Skin of body (tissue), 2 donors: ENCODE measurements around the gene JAG1. TPM values are rescaled to one million over a fixed set of nuclear protein-coding genes. Genes with fewer than 3 reads are reported as not detected.

ENCODE experiments used
- DNase-seq: peaks from one replicate; lab custom pipeline; 2025; lab: John Stamatoyannopoulos, UW
- total RNA-seq: library from RNA; depleted of rRNA; stranded (reverse); fragments of >200 nt; gene quantifications from one replicate; pipeline ENCODE4 v1.2.3, GENCODE V29; 2014

JAG1 gene
- total RNA-seq, 1 donor from 2014 or later: 133 TPM

GRCh38 chr20:10668677-10669368 is 5.0 kb downstream of the JAG1 start:
- DNase-seq: no peak

- DNase-seq: no peak
Observed at GRCh38 chr20:10667560-10668167, 6.1 kb downstream of the JAG1 start.

- DNase-seq: no peak
Observed at GRCh38 chr20:10667077-10667401, 6.8 kb downstream of the JAG1 start.

- DNase-seq: no peak
Observed at GRCh38 chr20:10666221-10667076, 7.3 kb downstream of the JAG1 start.

- DNase-seq: no peak
Observed at GRCh38 chr20:10665791-10666190, 8.0 kb downstream of the JAG1 start.

- no peak for DNase-seq
Observed at GRCh38 chr20:10665027-10665561, 8.7 kb downstream of the JAG1 start.

GRCh38 chr20:10663756-10664155 is 10.0 kb downstream of the JAG1 start:
- DNase-seq: no peak

- DNase-seq: no peak
Observed at GRCh38 chr20:10662661-10663458, 10.9 kb downstream of the JAG1 start.

- DNase-seq: no peak
Observed at GRCh38 chr20:10662151-10662550, 11.6 kb downstream of the JAG1 start.

GRCh38 chr20:10661261-10661660 is 12.5 kb downstream of the JAG1 start:
- no peak for DNase-seq

- no peak for DNase-seq
Observed at GRCh38 chr20:10660661-10661060, 13.1 kb downstream of the JAG1 start.

GRCh38 chr20:10659651-10660601 is 13.9 kb downstream of the JAG1 start:
- DNase-seq: no peak

- DNase-seq: no peak
Observed at GRCh38 chr20:10658876-10659632, 14.7 kb downstream of the JAG1 start.

GRCh38 chr20:10658051-10658823 is 15.6 kb downstream of the JAG1 start:
- no peak for DNase-seq

- DNase-seq: no peak
Observed at GRCh38 chr20:10657453-10657852, 16.3 kb downstream of the JAG1 start.

- no peak for DNase-seq
Observed at GRCh38 chr20:10655720-10656669, 17.8 kb downstream of the JAG1 start.

- DNase-seq: no peak
Observed at GRCh38 chr20:10654630-10655029, 19.2 kb downstream of the JAG1 start.

GRCh38 chr20:10654250-10654610 is 19.6 kb downstream of the JAG1 start:
- no peak for DNase-seq
